Peyer's patch (tissue), 4 donors: ENCODE measurements around the gene MTRR.

ENCODE experiments used
- CTCF ChIP-seq, 6 experiments: fragments of 450-650 bp in 4 of 6; fragments of 200-600 bp in 2 of 6; sonication (generic) in 1 of 6; IDR thresholded peaks; one replicate each; pipeline ENCODE4 v1.5.1; 2017 to 2019; ENCODE audit warnings: antibody characterized with exemption in 6 of 6, mild to moderate bottlenecking in 3 of 6, moderate library complexity in 1 of 6
- POLR2A ChIP-seq, 2 donors: fragments of 450-650 bp; IDR thresholded peaks; one replicate each; pipeline ENCODE4 v1.5.1; 2017; ENCODE audit warnings: antibody characterized with exemption in 2 of 2, mild to moderate bottlenecking in 2 of 2, moderate library complexity in 2 of 2

- no peak for TF ChIP-seq CTCF (IDR thresholded peaks at IDR 0.05)
- TF ChIP-seq POLR2A (IDR thresholded peaks at IDR 0.05), result no peak
These were observed 6.2 kb downstream of the MTRR start for GRCh38 chr5:7875151-7875550.
